PC-9 (cell line): ENCODE data around the gene NOTCH3.

Source experiments
- CTCF ChIP-seq: fragments of 200-600 bp; sonication (generic); conservative IDR thresholded peaks from 2 replicates; pipeline ENCODE4 v1.6.1; 2017; ENCODE audit warnings: mixed run types, antibody characterized with exemption, mild to moderate bottlenecking, moderate library complexity
- EZH2 ChIP-seq: fragments of 200-600 bp; sonication (generic); IDR thresholded peaks from 2 replicates; pipeline ENCODE4 v1.8.0; 2017; ENCODE audit warnings: antibody characterized with exemption, low read depth

- TF ChIP-seq EZH2 (no peak), CTCF (no peak)
Measured at GRCh38 chr19:15237759-15238638, 37.2 kb upstream of the NOTCH3 start.
